Stimulated activated CD4-positive, alpha-beta T cell treated with anti-CD3 and anti-CD28 coated beads, Interleukin-4, amount 100 ng/mL, for 4 hours (primary cell): ENCODE measurements around the gene L3MBTL1.
A peak's percentile ranks its signal among the peaks of the same experiment; 100 is the strongest.

ENCODE experiments used
- DNase-seq, 2 experiments: peaks; one replicate each; pipeline ENCODE4 v3.0.0-alpha.2; 2020

The L3MBTL1 gene

GRCh38 chr20:43536041-43536816 lies 28.7 kb downstream of the L3MBTL1 start:
- DNase-seq: no peak

GRCh38 chr20:43536817-43537440 lies 29.4 kb downstream of the L3MBTL1 start:
- DNase-seq: no peak

- DNase-seq: peak; percentile 19 to 42
These were observed 30.7 kb downstream of the L3MBTL1 start for GRCh38 chr20:43537921-43538877.

GRCh38 chr20:43538878-43539700 lies 31.6 kb downstream of the L3MBTL1 start:
- no peak for DNase-seq

GRCh38 chr20:43539975-43540672 lies 32.6 kb downstream of the L3MBTL1 start:
- DNase-seq: no peak

- no peak for DNase-seq
These were observed 33.2 kb downstream of the L3MBTL1 start for GRCh38 chr20:43540673-43541060.

GRCh38 chr20:43541214-43541613 lies 33.7 kb downstream of the L3MBTL1 start:
- no peak for DNase-seq

- DNase-seq: no peak
These were observed 34.7 kb downstream of the L3MBTL1 start for GRCh38 chr20:43542161-43542560.

- no peak for DNase-seq
These were observed 35.2 kb downstream of the L3MBTL1 start for GRCh38 chr20:43542674-43543073.

GRCh38 chr20:43543138-43543537 lies 35.6 kb downstream of the L3MBTL1 start:
- no peak for DNase-seq

- no peak for DNase-seq
These were observed 37.0 kb downstream of the L3MBTL1 start for GRCh38 chr20:43544501-43544900.

GRCh38 chr20:43545837-43546578 lies 38.5 kb downstream of the L3MBTL1 start:
- no peak for DNase-seq

GRCh38 chr20:43548273-43548880 lies 40.9 kb downstream of the L3MBTL1 start:
- DNase-seq: no peak

GRCh38 chr20:43549416-43550065 lies 42.0 kb downstream of the L3MBTL1 start:
- no peak for DNase-seq

- DNase-seq: no peak
These were observed 43.0 kb downstream of the L3MBTL1 start for GRCh38 chr20:43550456-43550855.

- no peak for DNase-seq
These were observed 46.9 kb downstream of the L3MBTL1 start for GRCh38 chr20:43554369-43554768.

- no peak for DNase-seq
These were observed 51.1 kb downstream of the L3MBTL1 start, which contains the start of gene SGK2 for GRCh38 chr20:43558412-43559146. Gene SGK2, plus strand, starts transcription at chr20:43559027. Its CDS starts 7,469 bp downstream, at chr20:43566496.

GRCh38 chr20:43559147-43559987 lies 51.9 kb downstream of the L3MBTL1 start:
- no peak for DNase-seq
